ENCODE measurements around the gene TAS2R39.

Gene TAS2R39

DNA sequence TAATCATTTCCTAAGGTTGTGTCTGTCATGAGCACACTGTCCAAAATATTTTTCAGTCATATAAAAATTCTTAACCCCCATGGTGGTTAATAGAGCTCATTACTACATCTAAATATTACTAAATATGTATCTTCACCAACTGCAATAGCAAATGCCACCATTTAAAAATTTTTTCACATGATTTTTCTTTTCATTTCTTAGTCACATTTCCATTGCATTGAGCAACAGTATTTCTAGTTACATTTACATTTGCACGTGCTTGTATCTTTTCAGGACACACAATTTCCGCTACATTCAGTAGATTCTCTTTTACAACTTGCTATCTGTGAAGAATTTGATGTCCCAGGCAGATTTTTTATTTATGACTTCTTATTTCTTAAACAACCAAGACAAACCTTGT lies 33.5 kb downstream of the TAS2R39 start:
- no peak for DNase-seq

DNA sequence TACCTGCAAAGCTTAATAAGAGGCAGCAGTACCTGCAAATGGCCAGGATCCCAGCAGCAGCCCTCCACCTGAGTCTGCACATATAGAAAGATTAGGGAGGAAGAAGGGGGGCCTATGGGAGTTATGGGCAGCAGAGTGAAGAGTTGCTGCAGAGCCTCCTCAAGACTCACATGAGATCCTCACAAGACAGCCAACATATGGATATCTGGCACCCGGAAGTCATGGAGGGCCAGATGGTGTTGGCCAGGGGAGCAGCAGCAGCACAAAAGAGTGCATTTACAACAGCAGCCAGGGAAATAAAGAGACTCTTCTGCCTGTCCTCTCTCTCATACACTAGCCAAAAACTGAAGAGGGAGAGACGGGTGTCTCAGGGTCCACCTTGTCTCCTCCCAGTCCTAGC lies 34.6 kb downstream of the TAS2R39 start:
- no peak for DNase-seq

DNA sequence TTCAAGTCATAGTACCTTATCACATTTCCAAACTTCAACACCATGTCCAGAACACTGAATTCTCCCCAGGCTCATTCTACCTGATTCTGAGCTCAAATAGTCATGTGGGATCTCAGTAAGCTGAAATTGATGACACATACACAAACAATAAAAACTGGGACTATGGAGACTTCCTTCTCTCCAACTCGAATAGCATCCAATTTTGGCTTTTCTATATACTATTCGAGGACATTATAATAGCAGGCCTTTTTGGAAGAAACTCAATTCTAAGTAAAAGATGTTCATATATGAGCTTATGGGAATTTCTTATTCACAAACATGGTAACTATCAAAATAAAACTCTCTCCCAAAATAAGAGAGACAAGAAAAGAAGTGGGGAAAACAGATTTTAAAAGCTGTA lies 38.1 kb downstream of the TAS2R39 start:
- no peak for DNase-seq

DNA sequence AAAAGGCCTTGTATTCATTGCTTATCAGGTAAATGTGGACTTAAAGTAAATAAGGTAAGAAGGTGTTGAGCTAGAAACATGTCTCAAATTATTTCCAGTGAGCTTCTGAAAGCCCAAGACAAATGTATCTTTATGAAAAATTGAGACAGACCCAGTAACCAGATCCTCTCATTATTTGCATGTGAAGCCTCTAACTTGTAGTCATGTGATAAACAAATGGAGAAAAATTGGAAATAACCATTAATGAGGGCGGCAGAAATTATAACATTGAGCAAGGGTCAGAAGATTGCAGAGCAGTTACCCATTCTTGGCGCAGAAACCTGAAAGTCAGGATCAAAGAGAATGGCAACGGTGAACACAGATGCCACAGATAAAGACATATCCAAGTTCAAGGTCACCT lies 38.5 kb downstream of the TAS2R39 start, which contains the start of gene TAS2R40:
TAS2R40 (plus strand) TSS at position 301 of the 400 bp plus-strand sequence; CDS start at position 343, 42 bp downstream.
- no peak for DNase-seq

DNA sequence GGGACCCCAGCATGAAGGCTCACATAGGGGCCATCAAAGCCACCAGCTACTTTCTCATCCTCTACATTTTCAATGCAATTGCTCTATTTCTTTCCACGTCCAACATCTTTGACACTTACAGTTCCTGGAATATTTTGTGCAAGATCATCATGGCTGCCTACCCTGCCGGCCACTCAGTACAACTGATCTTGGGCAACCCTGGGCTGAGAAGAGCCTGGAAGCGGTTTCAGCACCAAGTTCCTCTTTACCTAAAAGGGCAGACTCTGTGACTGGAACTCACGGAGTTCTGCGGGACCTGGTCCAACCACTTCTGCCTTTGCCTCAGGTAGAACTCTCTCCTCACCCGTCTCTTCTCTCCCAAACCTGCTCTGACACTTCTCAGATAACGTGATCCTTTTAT lies 39.6 kb downstream of the TAS2R39 start:
- DNase-seq = no peak

DNA sequence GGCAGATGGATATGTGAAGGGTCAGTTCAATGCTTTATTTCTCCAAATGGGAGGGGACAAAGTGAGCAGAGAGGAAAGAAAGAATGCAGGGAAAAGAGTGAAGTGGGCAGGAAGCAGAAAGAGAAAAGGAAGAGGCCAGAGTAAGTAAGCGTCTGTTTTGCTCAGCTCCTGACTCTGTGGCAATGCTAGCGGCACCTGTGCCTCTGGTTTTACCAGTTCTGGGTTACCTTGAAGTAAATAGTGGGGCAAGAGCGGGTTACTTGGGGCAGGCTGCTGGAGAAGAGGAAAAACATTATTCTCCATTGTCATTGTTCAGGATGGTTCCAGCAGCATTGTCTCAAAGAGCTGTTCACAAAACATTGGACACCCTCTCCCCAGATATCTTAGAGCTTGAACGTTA lies 40.6 kb downstream of the TAS2R39 start:
- no peak for DNase-seq

DNA sequence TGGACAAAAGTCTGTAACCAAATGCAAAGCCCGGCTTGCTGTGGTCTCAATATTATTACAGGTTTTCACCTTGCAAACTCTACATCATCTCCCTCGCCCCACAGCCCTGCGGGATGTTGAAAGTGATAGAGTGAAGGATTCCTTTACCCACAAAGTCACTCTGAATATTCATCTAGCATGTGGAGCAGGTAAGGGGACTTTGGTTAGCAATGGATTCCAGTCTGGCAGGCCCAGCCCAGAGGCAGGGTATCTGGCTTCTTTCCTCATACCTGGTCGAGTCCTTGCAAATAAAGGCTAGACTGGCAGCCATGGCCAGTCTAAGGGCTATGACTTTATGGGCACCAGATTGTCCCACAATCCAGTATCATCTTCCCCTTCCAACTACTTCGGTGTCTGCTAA lies 41.8 kb downstream of the TAS2R39 start:
- no peak for DNase-seq

DNA sequence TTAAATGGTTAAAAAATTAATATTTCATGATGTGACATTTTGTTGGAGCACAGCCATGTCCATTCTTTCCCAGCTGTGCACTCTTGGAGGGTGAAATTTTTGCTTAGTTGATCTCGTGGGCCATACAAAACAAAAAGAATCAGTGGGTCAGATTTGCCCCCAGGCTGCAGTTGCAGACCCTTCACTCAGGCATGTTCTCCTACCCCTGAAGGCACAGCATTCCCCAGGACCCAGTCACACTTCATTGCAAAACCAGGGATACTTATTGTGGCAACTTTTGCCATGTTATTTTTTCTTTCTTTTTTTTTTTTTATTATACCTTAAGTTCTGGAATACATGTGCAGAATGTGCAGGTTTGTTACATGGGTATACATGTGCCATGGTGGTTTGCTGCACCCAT lies 44.6 kb downstream of the TAS2R39 start:
- no peak for DNase-seq

DNA sequence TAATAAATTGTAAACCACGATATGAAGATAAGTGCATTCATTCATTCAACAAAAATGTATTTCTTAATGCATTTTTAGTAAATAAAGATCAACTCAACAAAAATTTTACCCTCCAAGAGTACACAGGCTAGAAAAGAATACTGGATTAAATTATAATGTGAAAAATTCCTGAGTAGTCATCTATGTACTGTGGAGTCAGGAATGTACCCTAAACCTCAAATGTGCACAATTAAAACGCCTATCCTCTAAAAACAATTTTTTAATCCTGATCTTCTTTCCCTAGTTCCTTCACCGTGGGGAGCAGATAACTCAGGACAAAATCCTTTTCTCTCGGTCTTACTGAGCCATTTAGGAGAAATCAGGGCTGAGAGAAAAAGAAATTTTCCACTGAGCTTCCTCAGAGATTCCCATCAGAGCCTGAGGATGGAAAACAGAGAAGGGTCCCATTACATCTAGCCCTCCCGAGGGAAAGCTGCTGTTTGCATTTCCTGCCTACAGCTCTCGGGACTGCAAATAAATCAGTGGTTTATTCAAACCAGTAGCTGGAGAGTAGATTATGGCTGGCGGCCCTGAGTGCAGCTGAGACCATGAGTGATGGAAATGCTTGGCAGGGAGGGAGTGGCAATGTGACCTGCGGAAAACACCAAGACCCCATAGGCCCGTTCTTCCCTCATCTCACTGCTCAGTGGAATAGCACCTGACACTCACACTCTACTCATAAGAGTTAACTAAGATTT lies 46.0 kb downstream of the TAS2R39 start:
- peak; percentile 11 for DNase-seq

DNA sequence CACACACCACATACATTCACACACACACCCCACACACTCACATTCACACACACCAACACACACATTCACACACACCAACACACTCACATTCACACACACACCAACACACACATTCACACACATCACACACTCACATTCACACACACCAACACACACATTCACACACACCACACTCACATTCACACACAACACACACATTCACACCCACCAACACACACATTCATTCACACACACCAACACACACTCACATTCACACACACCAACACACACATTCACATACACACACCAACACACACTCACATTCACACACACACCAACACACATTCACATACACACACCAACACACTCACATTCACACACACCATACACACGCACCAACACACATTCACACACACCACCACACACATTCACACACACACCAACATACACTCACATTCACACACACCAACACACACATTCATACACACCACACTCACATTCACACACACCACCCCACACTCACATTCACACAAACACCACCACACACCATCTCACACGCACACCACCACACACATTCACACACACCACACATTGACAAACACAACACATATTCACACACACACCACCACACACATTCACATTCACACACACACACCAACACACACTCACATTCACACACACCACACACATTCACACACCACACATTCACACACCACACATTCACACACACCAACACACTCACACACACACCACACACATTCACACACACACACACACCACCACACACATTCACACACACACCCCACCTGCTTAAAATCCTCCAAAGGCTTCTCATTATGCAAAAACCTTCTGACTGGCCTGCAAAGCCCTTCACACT lies 47.6 kb downstream of the TAS2R39 start:
- no peak for DNase-seq

All from fibroblast of skin of abdomen (primary cell).